ENCODE measurements around the gene PHEX. TPM values are rescaled to one million over a fixed set of nuclear protein-coding genes. Genes with fewer than 3 reads are reported as not detected.

PHEX gene
- total RNA-seq, 1 donor from 2014 or later: 0.04 TPM

- H3K4me3 ChIP-seq (ENCODE audit: low read depth, low read length): no peak overlapping the region
- no peaks in the 10 kb centered on the region for H3K36me3 ChIP-seq (ENCODE audit: control insufficient read depth, insufficient read depth, low read length)
- no peak for DNase-seq (ENCODE audit: low read depth)
- no peaks in the 10 kb centered on the region for H3K27me3 ChIP-seq (ENCODE audit: control insufficient read depth, insufficient read depth, low read length)
- TF ChIP-seq CTCF (IDR thresholded peaks at IDR 0.05; ENCODE audit: insufficient read depth, low read length, poor library complexity, severe bottlenecking): peak; percentile 70
These were observed 49.5 kb downstream of the PHEX start for GRCh38 chrX:22081475-22082092.

GRCh38 chrX:22086003-22086402 is 53.9 kb downstream of the PHEX start:
- H3K27me3 ChIP-seq (ENCODE audit: control insufficient read depth, insufficient read depth, low read length): no peaks in the 10 kb centered on the region
- H3K4me3 ChIP-seq (ENCODE audit: low read depth, low read length): no peak overlapping the region
- DNase-seq (ENCODE audit: low read depth): no peak
- TF ChIP-seq CTCF (IDR thresholded peaks at IDR 0.05; ENCODE audit: insufficient read depth, low read length, poor library complexity, severe bottlenecking): no peak
- H3K36me3 ChIP-seq (ENCODE audit: control insufficient read depth, insufficient read depth, low read length): no peaks in the 10 kb centered on the region

GRCh38 chrX:22087011-22087557 is 55.0 kb downstream of the PHEX start:
- TF ChIP-seq CTCF (IDR thresholded peaks at IDR 0.05; ENCODE audit: insufficient read depth, low read length, poor library complexity, severe bottlenecking): no peak
- no peak for DNase-seq (ENCODE audit: low read depth)
- peaks cover 3% of the 10 kb centered on the region for H3K27me3 ChIP-seq (ENCODE audit: control insufficient read depth, insufficient read depth, low read length)

GRCh38 chrX:22088326-22088725 is 56.2 kb downstream of the PHEX start:
- DNase-seq (ENCODE audit: low read depth): no peak
- peaks cover 3% of the 10 kb centered on the region for H3K27me3 ChIP-seq (ENCODE audit: control insufficient read depth, insufficient read depth, low read length)
- TF ChIP-seq CTCF (IDR thresholded peaks at IDR 0.05; ENCODE audit: insufficient read depth, low read length, poor library complexity, severe bottlenecking): no peak
- no peak overlapping the region for H3K4me3 ChIP-seq (ENCODE audit: low read depth, low read length)
- no peaks in the 10 kb centered on the region for H3K36me3 ChIP-seq (ENCODE audit: control insufficient read depth, insufficient read depth, low read length)

More at GRCh38 chrX:22087011-22087557, 55.0 kb downstream of the PHEX start:
- Histone ChIP-seq H3K4me3 (ENCODE audit: low read depth, low read length) (no peak overlapping the region), H3K36me3 (ENCODE audit: control insufficient read depth, insufficient read depth, low read length) (no peaks in the 10 kb centered on the region)

GRCh38 chrX:22090181-22090580 is 58.1 kb downstream of the PHEX start:
- H3K4me3 ChIP-seq (ENCODE audit: low read depth, low read length): no peak overlapping the region
- DNase-seq (ENCODE audit: low read depth): no peak
- TF ChIP-seq CTCF (IDR thresholded peaks at IDR 0.05; ENCODE audit: insufficient read depth, low read length, poor library complexity, severe bottlenecking): no peak
- H3K36me3 ChIP-seq (ENCODE audit: control insufficient read depth, insufficient read depth, low read length): no peaks in the 10 kb centered on the region
- H3K27me3 ChIP-seq (ENCODE audit: control insufficient read depth, insufficient read depth, low read length): peaks cover 3% of the 10 kb centered on the region

- H3K27me3 ChIP-seq (ENCODE audit: control insufficient read depth, insufficient read depth, low read length): peaks cover 3% of the 10 kb centered on the region
- H3K36me3 ChIP-seq (ENCODE audit: control insufficient read depth, insufficient read depth, low read length): no peaks in the 10 kb centered on the region
- H3K4me3 ChIP-seq (ENCODE audit: low read depth, low read length): no peak overlapping the region
- DNase-seq (ENCODE audit: low read depth): no peak
- no peak for TF ChIP-seq CTCF (IDR thresholded peaks at IDR 0.05; ENCODE audit: insufficient read depth, low read length, poor library complexity, severe bottlenecking)
These were observed 61.4 kb downstream of the PHEX start for GRCh38 chrX:22093550-22093949.
